ENCODE results near the gene NFATC1.

DNA sequence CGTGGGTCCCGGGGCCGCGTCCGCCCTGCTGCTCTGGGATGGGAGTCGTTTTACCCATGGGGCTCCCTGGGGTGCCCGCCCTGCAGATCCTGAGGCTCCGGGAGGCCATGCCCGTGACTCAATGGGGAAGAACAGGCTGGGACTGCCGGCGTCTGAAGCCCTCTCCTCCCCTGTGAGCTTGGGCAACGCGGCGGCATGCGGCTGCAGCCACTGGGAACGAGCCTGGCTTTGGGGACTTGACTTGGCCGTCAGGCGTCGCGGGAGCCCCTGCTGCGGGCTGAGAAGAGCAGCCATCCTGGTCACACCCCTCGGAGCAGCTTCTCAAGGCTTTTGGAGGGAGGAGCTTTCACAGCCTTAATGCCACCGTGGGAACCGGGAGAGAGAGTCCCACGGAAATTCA, 157.0 kb downstream of the NFATC1 start:
- TF ChIP-seq CTCF (conservative IDR thresholded peaks at IDR 0.05) (no peak), ZFX (IDR thresholded peaks at IDR 0.05) (no peak)

Data from C4-2B (cell line).